ENCODE measurements around the gene GUCY1A1.

GRCh38 chr4:155709918-155710317, 43.3 kb downstream of the GUCY1A1 start:
- TF ChIP-seq ZFP30 (CRISPR knock-in tag; IDR thresholded peaks at IDR 0.05), result no peak
- TF ChIP-seq ZNF565 (CRISPR knock-in tag; conservative IDR thresholded peaks at IDR 0.05; ENCODE audit: low read depth), result no peak
- no peak for TF ChIP-seq PATZ1 (CRISPR knock-in tag; IDR thresholded peaks at IDR 0.05; ENCODE audit: borderline replicate concordance)
- no peak for TF ChIP-seq ESRRG (CRISPR knock-in tag; IDR thresholded peaks at IDR 0.05)
- TF ChIP-seq BACH2 (CRISPR knock-in tag; IDR thresholded peaks at IDR 0.05; ENCODE audit: borderline replicate concordance), result no peak
- TF ChIP-seq OSR1 (CRISPR knock-in tag; IDR thresholded peaks at IDR 0.05), result no peak
- no peak for TF ChIP-seq CSRNP3 (CRISPR knock-in tag; IDR thresholded peaks at IDR 0.05)
- no peak for TF ChIP-seq ZFP3 (CRISPR knock-in tag; IDR thresholded peaks at IDR 0.05)

Measured in SK-N-SH treated with all-trans-retinoic acid at 6 μM for 48 hours (cell line).